Right forelimb (tissue), 1 donor: ENCODE measurements around the gene RPS6KA2.

Experiments used
- DNase-seq: peaks from one replicate; pipeline ENCODE4 v3.0.0-alpha.2; 2018

RPS6KA2 gene

DNA sequence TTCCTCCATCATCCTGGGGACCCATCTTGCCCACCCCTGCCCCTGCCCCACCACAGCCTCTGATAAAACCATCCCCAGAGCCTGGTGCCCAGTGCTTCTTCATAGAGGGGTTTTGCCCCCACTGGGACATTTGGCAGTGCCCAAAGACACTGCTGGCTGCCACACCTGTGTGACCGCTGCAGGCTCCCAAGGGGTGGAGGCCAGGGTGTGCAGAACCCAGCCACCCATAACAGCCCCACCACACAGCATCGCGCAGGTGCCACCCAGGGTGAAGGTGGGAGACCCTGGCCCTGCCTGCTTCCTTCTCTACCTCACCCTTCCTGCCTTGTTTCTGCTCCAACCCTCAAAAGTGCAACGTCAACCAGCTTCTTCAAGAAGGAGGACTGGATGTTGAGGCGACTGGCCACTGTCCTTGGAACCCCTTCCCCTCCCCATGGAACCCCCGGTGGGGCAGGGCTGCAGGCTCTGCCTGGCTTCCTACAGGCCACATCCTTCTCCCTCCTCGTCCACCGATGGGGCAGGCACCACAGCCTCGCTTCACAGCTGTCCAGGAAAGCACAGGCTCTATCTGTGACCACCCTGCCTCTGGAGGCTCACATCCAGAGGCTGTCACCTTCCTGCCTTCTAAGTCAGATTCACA is 165.1 kb downstream of the RPS6KA2 start:
- DNase-seq, result no peak

GRCh38 chr6:166460473-166461437 is 166.3 kb downstream of the RPS6KA2 start:
- DNase-seq, result no peak

GRCh38 chr6:166459906-166460305 is 167.1 kb downstream of the RPS6KA2 start:
- no peak for DNase-seq

DNA sequence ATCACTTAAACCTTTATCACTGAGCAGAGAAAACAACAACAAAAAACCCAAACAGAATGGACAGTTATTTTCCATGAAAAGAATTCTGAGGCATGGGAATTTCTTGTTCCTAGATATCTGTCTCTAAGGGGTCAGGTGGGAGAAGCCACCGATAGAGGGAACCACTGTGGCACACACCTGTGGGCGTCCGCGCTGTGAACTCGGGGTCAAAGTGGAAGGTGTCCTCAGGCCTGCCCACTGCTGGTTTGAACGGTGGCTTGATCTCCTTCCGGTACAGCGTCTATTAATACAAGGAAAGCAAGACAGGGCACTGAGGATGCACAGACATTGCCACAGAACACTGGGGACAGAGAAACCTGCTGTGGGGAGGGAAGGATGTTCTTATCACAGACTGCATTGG is 167.8 kb downstream of the RPS6KA2 start:
- DNase-seq, result no peak

GRCh38 chr6:166456395-166457156 is 170.5 kb downstream of the RPS6KA2 start:
- DNase-seq, result no peak

DNA sequence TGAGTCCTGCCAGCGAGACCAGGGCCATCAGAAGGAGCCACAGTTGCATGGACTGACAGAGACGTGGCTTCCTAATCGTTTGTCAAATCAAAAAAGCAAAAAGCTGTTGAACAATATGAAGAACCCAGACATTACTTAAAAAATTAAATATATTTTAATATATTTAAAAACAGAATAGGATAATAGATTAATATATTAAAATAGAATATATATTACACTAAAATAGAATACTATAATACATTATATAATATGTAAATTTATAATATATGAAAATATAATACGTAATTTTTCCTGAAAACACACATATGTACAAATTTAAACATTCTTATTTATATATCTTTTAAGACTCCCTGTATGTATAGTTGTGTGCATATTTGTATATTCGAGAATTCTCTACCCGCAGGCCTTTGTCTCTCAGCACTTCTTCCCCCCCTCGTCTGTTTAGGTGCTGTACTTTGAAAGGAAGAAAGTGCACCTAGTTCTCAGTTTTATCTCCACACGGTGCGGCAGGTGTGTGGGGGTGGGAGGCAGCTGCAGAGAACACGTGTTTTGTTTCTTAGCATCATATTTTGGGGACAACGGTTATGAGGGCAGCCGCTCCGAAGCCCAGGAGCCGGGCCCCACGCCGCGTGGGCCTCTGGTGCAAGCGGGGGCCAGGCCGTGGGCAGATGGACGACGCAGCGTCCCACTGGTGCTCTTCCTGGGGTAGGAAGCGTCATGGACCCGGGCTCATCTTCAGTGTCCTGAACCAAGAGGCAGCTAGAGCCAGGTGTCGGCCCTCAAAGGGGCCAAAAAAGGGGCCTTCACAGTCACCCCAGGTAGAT is 172.1 kb downstream of the RPS6KA2 start:
- DNase-seq, result no peak

DNA sequence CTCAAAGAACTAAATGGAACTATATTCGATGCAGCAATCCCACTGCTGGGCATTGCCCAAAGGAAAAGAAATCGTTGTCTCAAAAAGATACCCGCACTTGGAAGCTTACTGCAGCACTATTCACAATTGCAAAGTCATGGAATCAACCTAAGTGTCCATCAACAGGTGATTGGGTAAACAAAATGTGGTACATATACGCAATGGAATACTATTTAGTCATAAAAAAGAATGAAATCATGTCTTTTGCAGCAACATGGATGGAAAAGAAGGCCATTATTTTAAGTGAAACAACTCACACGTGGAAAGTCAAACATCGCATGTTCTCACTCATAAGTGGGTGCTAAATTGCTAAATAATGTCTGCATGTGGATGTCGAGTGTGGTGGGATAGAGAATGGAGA is 173.4 kb downstream of the RPS6KA2 start:
- DNase-seq, result no peak

DNA sequence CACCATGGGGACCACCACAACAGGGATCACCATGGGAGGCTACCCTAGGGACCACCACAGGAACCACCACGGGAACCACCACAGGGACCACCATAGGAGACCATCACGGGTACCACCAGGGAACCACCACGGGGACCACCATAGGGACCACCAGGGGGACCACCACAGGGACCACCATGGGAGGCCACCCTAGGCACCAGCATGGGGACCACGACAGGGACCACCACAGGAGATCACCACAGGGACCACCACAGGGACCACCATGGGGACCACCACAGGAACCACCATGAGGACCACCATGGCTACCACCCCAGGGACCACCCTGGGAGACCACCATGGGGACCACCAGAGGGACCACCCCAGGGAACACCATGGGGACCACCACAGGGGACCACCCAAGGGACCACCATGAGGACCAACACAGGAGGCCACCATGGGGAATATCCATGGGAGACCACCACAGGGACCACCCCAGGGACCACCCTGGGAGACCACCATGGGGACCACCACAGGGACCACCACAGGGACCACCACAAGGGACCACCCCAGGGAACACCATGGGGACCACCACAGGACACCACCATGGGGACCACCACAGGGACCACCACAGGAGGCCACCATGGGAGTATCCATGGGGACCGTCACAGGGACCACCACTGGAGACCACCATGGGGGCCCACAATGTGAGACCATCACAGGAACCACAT is 176.7 kb downstream of the RPS6KA2 start:
- DNase-seq, result no peak

- no peak for DNase-seq
These were observed 177.4 kb downstream of the RPS6KA2 start for GRCh38 chr6:166449641-166450040.

DNA sequence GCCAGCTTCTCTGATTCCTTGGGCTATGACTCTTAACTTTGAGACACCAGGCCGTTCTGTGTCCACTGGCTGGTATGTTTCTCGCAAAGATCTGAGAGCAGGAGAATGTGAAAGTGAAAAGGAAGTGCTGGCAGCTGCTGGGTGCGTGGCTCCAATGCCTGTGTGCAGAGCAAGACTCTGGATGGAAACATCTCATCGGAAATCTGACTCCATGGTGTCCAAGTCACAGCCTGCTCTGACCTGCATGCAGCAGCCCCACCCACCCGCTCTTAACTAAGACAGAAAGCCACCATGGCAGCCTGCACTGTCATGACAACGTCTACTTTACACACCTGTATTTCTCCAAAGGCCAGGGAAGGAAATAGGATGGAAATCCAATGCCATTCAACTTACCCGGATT is 178.0 kb downstream of the RPS6KA2 start:
- no peak for DNase-seq

DNA sequence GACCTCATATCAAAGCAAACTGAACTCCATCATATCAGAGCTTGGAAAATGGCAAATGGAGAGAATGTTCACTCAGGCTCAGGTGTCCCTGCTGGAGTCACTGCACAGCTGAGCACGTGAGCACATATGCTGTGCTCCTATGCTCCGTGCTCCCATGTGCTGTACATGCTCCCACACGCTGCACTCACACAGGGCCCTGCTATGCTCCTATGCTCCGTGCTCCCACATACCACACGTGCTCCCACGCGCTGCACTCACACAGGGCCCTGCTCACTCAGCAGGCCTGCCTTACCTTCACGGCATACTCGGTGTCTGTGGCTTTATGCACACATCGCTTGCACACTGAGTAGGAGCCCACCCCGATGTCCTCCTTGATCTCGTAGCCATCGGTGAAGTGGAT is 178.6 kb downstream of the RPS6KA2 start:
- no peak for DNase-seq

- DNase-seq, result no peak
These were observed 180.4 kb downstream of the RPS6KA2 start for GRCh38 chr6:166446567-166447065.

- no peak for DNase-seq
These were observed 180.9 kb downstream of the RPS6KA2 start for GRCh38 chr6:166446146-166446545.

GRCh38 chr6:166444446-166444845 is 182.6 kb downstream of the RPS6KA2 start:
- no peak for DNase-seq

DNA sequence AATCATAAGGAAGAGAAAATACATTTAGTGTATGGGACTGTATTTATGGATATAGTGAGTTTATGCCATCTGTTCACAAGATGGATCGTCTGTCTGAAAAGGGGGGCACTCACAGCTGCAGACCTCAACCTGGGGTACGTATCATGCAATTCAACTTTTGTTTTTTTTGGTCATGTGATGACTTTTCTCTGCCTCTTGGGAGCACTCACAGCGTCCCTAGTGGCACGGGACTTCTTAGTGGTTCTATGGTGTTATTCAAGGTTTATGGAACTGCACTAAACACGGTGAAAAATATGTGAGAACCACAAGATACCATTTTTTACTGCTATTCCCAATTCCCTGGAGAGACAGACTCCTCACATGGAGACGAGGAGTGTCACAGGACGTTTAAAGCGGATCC is 183.9 kb downstream of the RPS6KA2 start:
- no peak for DNase-seq

GRCh38 chr6:166442131-166442685 is 184.8 kb downstream of the RPS6KA2 start:
- no peak for DNase-seq

DNA sequence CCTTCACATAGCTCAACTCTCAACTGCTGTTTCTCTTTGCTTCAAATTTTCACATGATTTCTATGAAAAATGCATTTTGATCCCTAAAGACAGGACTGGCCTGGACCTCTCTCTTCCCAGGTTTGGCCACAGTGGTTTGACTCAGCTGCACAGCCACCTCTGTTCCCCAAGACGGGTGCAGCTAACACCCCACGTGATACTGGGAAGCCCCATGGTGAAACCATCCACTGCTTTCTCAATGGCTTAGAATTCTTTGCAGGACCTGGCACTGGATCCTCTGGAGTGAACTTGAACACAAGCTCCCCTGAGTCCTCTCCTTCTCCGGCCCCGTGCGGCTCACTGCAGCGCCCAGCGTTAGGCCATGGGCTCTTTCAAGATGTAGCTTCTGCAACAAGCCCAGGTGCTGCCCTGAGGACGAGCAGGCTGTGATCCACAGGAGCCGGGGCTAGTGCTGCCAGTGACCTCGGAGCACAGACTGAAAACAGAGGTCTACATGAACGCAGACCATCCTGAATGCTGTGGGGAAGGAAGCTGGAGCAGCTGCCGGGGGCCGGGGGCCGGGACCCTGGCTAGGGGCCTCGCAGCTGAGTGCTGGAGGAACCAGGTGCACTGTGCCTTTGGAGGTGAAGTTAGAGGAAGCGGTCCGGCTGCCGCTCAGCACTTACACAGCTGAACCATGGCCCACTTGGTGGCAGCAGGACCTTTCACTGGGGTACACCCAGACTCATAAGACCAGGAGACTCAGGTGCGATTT is 185.5 kb downstream of the RPS6KA2 start:
- no peak for DNase-seq

- no peak for DNase-seq
These were observed 186.3 kb downstream of the RPS6KA2 start for GRCh38 chr6:166440729-166441128.

GRCh38 chr6:166440106-166440505 is 186.9 kb downstream of the RPS6KA2 start:
- no peak for DNase-seq

DNA sequence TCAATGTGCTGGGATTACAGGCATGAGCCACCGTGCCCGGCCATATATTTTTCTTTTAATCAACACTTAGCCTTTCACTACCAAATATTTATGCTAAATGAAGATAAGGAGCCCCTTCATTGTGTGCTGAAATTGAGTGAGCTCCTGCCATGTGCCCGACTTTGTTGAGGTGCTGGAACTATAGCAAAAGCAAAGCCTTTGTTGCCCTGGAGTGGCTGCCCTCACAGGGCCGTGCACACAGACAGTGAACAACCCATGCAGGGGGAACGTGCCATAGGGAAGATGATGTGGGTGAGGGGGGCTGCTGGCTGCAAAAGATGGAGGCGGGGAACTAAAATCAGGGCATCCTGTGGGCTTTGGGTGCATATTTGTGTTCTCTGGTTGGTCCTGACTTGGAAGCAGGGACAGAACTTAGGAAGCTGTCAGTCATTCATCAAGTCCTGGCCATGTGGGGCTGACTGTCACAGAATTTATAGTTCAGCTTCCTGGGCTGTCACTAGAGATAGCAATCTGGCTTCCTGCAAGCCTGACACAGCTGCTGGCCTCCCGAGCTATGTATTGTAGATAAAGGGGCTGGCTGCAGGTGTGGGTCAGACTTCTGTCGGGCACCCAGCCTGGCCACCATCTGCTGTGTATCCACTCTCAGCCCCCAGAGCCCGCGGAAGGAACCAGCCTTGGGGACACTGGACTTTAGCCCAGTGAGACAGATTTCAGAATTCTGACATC is 187.5 kb downstream of the RPS6KA2 start:
- no peak for DNase-seq
